ENCODE measurements around the gene DNAJC30.

DNAJC30 gene

DNA sequence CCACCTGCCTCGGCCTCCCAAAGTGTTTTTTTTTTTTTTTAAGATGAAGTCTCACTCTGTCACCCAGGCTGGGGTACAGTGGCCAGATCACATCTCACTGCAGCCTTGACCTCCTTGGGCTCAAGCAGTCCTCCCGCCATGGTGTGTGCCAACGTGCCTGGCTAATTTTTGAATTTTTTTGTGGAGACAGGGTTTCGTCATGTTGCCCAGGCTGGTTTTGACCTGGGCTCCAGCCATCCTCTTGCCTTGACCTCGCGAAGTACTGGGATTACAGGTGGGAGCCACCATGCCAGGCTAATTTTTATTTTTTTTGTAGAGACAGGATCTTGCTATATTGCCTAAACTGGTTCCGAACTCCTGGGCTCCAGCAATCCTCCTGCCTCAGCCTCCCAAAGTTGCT lies 49.9 kb downstream of the DNAJC30 start:
- DNase-seq (ENCODE audit: low spot score) = no peak
- TF ChIP-seq, protein P1, sequence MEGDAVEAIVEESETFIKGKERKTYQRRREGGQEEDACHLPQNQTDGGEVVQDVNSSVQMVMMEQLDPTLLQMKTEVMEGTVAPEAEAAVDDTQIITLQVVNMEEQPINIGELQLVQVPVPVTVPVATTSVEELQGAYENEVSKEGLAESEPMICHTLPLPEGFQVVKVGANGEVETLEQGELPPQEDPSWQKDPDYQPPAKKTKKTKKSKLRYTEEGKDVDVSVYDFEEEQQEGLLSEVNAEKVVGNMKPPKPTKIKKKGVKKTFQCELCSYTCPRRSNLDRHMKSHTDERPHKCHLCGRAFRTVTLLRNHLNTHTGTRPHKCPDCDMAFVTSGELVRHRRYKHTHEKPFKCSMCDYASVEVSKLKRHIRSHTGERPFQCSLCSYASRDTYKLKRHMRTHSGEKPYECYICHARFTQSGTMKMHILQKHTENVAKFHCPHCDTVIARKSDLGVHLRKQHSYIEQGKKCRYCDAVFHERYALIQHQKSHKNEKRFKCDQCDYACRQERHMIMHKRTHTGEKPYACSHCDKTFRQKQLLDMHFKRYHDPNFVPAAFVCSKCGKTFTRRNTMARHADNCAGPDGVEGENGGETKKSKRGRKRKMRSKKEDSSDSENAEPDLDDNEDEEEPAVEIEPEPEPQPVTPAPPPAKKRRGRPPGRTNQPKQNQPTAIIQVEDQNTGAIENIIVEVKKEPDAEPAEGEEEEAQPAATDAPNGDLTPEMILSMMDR (IDR thresholded peaks at IDR 0.05; ENCODE audit: extremely low read depth, insufficient read depth, missing control alignments) = no peak
- in situ Hi-C loops (cut with MboI; ENCODE audit: low pct_unique_long_range_greater_than_20kb, low sequenced_read_pairs, unreplicated experiment) = no loop called here

DNA sequence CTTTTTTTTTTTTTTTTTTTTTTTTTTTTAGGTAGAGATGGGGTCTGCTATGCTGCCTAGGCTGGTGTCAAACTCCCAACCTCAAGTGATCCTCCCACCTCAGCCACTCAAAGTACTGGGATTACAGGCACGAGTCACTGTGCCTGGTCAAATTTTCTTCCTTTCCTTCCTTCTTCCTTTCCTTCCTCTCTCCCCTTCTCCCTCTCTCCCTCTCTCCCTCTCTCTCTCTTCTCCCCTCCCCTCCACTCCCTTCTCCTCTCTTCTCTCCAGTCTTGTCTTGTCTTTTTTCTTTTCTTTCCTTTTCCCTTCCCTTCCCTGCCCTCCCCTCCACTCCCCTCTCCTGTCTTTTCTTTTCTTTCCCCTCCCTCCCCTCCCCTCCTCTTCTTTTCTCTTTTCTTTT lies 51.7 kb downstream of the DNAJC30 start:
- TF ChIP-seq, protein P1 (IDR thresholded peaks at IDR 0.05; ENCODE audit: extremely low read depth, insufficient read depth, missing control alignments) = no peak
- in situ Hi-C loops (cut with MboI; ENCODE audit: low pct_unique_long_range_greater_than_20kb, low sequenced_read_pairs, unreplicated experiment) = no loop called here

More for the DNA sequence above, 51.7 kb downstream of the DNAJC30 start:
- no peak for DNase-seq (ENCODE audit: low spot score)
